SK-N-SH (cell line): Measurements from ENCODE around the gene NCAM2. TPM values are rescaled to one million over a fixed set of nuclear protein-coding genes. Genes with fewer than 3 reads are reported as not detected.

ENCODE experiments used
- CTCF ChIA-PET: fragments of 300-600, 350-600 bp; formaldehyde crosslinking; extraction: SDS; loops from one replicate; lab custom pipeline; 2021; lab: Yijun Ruan, JAX
- POLR2A ChIA-PET: fragments of 350-600 bp; sonication (Branson Sonifier 250); formaldehyde crosslinking; extraction: SDS; loops from one replicate; lab custom pipeline; 2020; ENCODE audit warnings: antibody characterized with exemption, inconsistent platforms; lab: Yijun Ruan, JAX
- DNase-seq: peaks from one replicate; pipeline ENCODE4 v3.0.0; 2012
- H2AFZ ChIP-seq: fragments of 200-600 bp; sonication (generic); 2 replicates; pipeline ENCODE4 v1.8.1; 2016; ENCODE audit warnings: antibody characterized with exemption, mild to moderate bottlenecking, low read depth
- H3F3A ChIP-seq: fragments of 200-600 bp; sonication (generic); replicated peaks from 2 replicates; pipeline ENCODE3; 2016; ENCODE audit warnings: antibody characterized with exemption, mild to moderate bottlenecking; ENCODE audit not compliant: insufficient read depth
- H3K27ac ChIP-seq, 2 experiments: fragments of 200-500 bp in 1 of 2; fragments of 200-600 bp in 1 of 2; sonication (Bioruptor generic) in 1 of 2; sonication (generic), shearing (Covaris generic) in 1 of 2; 2 replicates each; pipeline versions ENCODE4 v1.5.1 to v1.6.1; 2014 to 2016; ENCODE audit warnings: low read depth in 2 of 2, inconsistent platforms in 1 of 2, low read length in 1 of 2, mild to moderate bottlenecking in 1 of 2, mixed read lengths in 1 of 2
- H3K27me3 ChIP-seq: fragments of 200-600 bp; sonication (generic), shearing (Covaris generic); 2 replicates; pipeline ENCODE4 v1.6.1; 2016; ENCODE audit warnings: mixed run types; ENCODE audit not compliant: insufficient read depth
- H3K36me3 ChIP-seq, 2 experiments: fragments of 200-500 bp in 1 of 2; fragments of 200-600 bp in 1 of 2; sonication (Bioruptor generic) in 1 of 2; sonication (generic) in 1 of 2; replicated peaks in 1 of 2; 2 replicates each; pipeline versions ENCODE3 to v1.5.1; 2014 to 2016; ENCODE audit warnings: low read length in 1 of 2, mild to moderate bottlenecking in 1 of 2; ENCODE audit not compliant: insufficient read depth in 2 of 2, control insufficient read depth in 1 of 2
- H3K4me1 ChIP-seq, 2 experiments: fragments of 200-500 bp in 1 of 2; fragments of 200-600 bp in 1 of 2; sonication (Bioruptor generic) in 1 of 2; sonication (generic), shearing (Covaris generic) in 1 of 2; 2 replicates each; pipeline versions ENCODE4 v1.5.1 to v1.6.1; 2014 to 2016; ENCODE audit warnings: low read depth in 1 of 2, low read length in 1 of 2, mixed run types in 1 of 2; ENCODE audit not compliant: insufficient read depth in 2 of 2, control insufficient read depth in 1 of 2
- H3K4me2 ChIP-seq: fragments of 200-600 bp; sonication (generic), shearing (Covaris generic); 2 replicates; pipeline ENCODE4 v1.6.1; 2017; ENCODE audit warnings: mixed run types
- H3K4me3 ChIP-seq, 2 experiments: fragments of 200-500 bp in 1 of 2; fragments of 200-600 bp in 1 of 2; sonication (Bioruptor generic) in 1 of 2; sonication (generic), shearing (Covaris generic) in 1 of 2; 2 replicates each; pipeline versions ENCODE4 v1.5.1 to v1.8.1; 2014 to 2016; ENCODE audit warnings: low read depth in 2 of 2, inconsistent platforms in 1 of 2, low read length in 1 of 2, mild to moderate bottlenecking in 1 of 2, mixed read lengths in 1 of 2, moderate library complexity in 1 of 2
- H3K79me2 ChIP-seq: fragments of 200-600 bp; sonication (generic); 2 replicates; pipeline ENCODE4 v1.8.1; 2017; ENCODE audit warnings: mild to moderate bottlenecking; ENCODE audit not compliant: insufficient read depth
- H3K9ac ChIP-seq: fragments of 200-600 bp; sonication (generic); 2 replicates; pipeline ENCODE4 v1.6.1; 2017; ENCODE audit warnings: mixed run types
- H3K9me2 ChIP-seq: fragments of 200-600 bp; sonication (generic); 2 replicates; pipeline ENCODE4 v1.6.1; 2017; ENCODE audit warnings: mixed run types
- H3K9me3 ChIP-seq: fragments of 200-600 bp; sonication (generic); 2 replicates; pipeline ENCODE4 v1.6.1; 2017; ENCODE audit warnings: mixed run types, mild to moderate bottlenecking, moderate library complexity
- H4K20me1 ChIP-seq: fragments of 200-600 bp; sonication (generic); 2 replicates; pipeline ENCODE4 v1.6.1; 2017; ENCODE audit warnings: mild to moderate bottlenecking, mixed run types; ENCODE audit not compliant: insufficient read depth
- CTCF ChIP-seq: fragments of 200-600 bp; sonication (generic); IDR thresholded peaks from 2 replicates; pipeline ENCODE4 v1.6.1; 2017; ENCODE audit warnings: antibody characterized with exemption, mild to moderate bottlenecking, moderate library complexity
- ELF1 ChIP-seq: IDR thresholded peaks from 2 replicates; pipeline ENCODE4 v1.4.0; 2012
- EP300 ChIP-seq, 2 experiments: IDR thresholded peaks; 2 replicates each; pipeline versions ENCODE4 v1.4.0 to v1.6.1; 2012; ENCODE audit warnings: borderline replicate concordance in 1 of 2, low read depth in 1 of 2, low read length in 1 of 2
- EZH2phosphoT487 ChIP-seq: fragments of 200-600 bp; sonication (generic); IDR thresholded peaks from 2 replicates; pipeline ENCODE4 v1.6.1; 2017; ENCODE audit warnings: low read depth, mixed run types, mild to moderate bottlenecking, antibody characterized with exemption, moderate library complexity, borderline replicate concordance
- GATA2 ChIP-seq: sonication (generic); formaldehyde crosslinking; IDR thresholded peaks from 2 replicates; pipeline ENCODE4 v1.5.0; 2020; ENCODE audit warnings: mild to moderate bottlenecking, missing genetic modification reagents
- IRF3 ChIP-seq: fragments of 150-350 bp; IDR thresholded peaks from 2 replicates; pipeline ENCODE4 v1.6.1; 2016; ENCODE audit warnings: mild to moderate bottlenecking, low read depth, low read length
- JUND ChIP-seq: IDR thresholded peaks from 2 replicates; pipeline ENCODE4 v1.4.0; 2012
- MAX ChIP-seq: IDR thresholded peaks from 2 replicates; pipeline ENCODE4 v1.4.0; 2012; ENCODE audit warnings: low read depth
- MXI1 ChIP-seq: IDR thresholded peaks from 2 replicates; pipeline ENCODE4 v1.6.1; 2012; ENCODE audit warnings: mild to moderate bottlenecking, low read depth, low read length, improper control_type of control experiment
- NFIC ChIP-seq: IDR thresholded peaks from 2 replicates; pipeline ENCODE4 v1.4.0; 2012; ENCODE audit warnings: borderline replicate concordance
- PBX3 ChIP-seq: IDR thresholded peaks from 2 replicates; pipeline ENCODE4; 2012
- POLR2AphosphoS5 ChIP-seq: IDR thresholded peaks from 2 replicates; pipeline ENCODE4 v1.6.1; 2012; ENCODE audit warnings: low read depth, low read length
- RAD21 ChIP-seq: IDR thresholded peaks from 2 replicates; pipeline ENCODE4 v1.6.1; 2012; ENCODE audit warnings: mild to moderate bottlenecking, low read length
- SIN3A ChIP-seq: IDR thresholded peaks from 2 replicates; pipeline ENCODE4 v1.6.1; 2012; ENCODE audit warnings: low read depth, mild to moderate bottlenecking, low read length, moderate library complexity, borderline replicate concordance
- SMC3 ChIP-seq: IDR thresholded peaks from 2 replicates; pipeline ENCODE4 v1.6.1; 2012; ENCODE audit warnings: low read depth, low read length, improper control_type of control experiment
- TCF12 ChIP-seq: IDR thresholded peaks from 2 replicates; pipeline ENCODE4 v1.4.0; 2012
- USF2 ChIP-seq: fragments of 150-350 bp; IDR thresholded peaks from 2 replicates; pipeline ENCODE4 v1.6.1; 2017; ENCODE audit warnings: antibody characterized with exemption, low read length, low read depth, borderline replicate concordance
- ZBTB33 ChIP-seq: IDR thresholded peaks from 2 replicates; pipeline ENCODE4 v1.4.0; 2012; ENCODE audit warnings: low read depth, borderline replicate concordance
- WGBS: methylation state at CpG from one replicate; pipeline ENCODE4 v1.1.6; 2017; ENCODE audit warnings: low lambda C conversion rate; 5-methylcytosine and 5-hydroxymethylcytosine counted together
- polyA plus RNA-seq, 3 experiments: library from polyadenylated mRNA; depleted of rRNA; stranded (reverse); fragments of >200 nt; gene quantifications; 2 replicates each; pipeline ENCODE4 v1.2.3, GENCODE V29; 2012

Gene NCAM2
- polyA plus RNA-seq, 1 of the 3 experiments (the other 2 are of a cell fraction) = 2.1 TPM

- CTCF ChIA-PET = no interaction called here
- Histone ChIP-seq H3F3A (no peaks in the 10 kb centered on the region), H3K4me1 (no peaks in the 10 kb centered on the region; a peak in 1 of 4 replicates), H3K27me3 (no peaks in the 10 kb centered on the region), H4K20me1 (no peaks in the 10 kb centered on the region), H3K79me2 (no peaks in the 10 kb centered on the region), H3K4me3 (no peak overlapping the region), H3K9me2 (no peaks in the 10 kb centered on the region), H3K9me3 (no peaks in the 10 kb centered on the region)
- WGBS = 51% methylated on average over 3 of the region's 3 CpGs
- POLR2A ChIA-PET = no interaction called here
- TF ChIP-seq EP300 (IDR thresholded peaks at IDR 0.05; ENCODE audit: borderline replicate concordance in 1 of 2, low read depth in 1 of 2, low read length in 1 of 2) = no peak
- no peak for TF ChIP-seq IRF3
- TF ChIP-seq ZBTB33 = no peak
- no peak for TF ChIP-seq GATA2
- no peak for TF ChIP-seq PBX3
- no peak for TF ChIP-seq NFIC
- TF ChIP-seq SMC3 = no peak
- TF ChIP-seq RAD21 = no peak
- TF ChIP-seq MXI1 = no peak
- TF ChIP-seq, all 33 proteins: peak for 0
- DNase-seq = no peak
- Histone ChIP-seq H3K27ac (no peak overlapping the region), H3K36me3 (no peaks in the 10 kb centered on the region), H3K4me2 (no peak overlapping the region), H3K9ac (no peak overlapping the region), H2AFZ (no peak overlapping the region)
Measured at GRCh38 chr21:21085206-21085605, 87.0 kb downstream of the NCAM2 start.

- H3K4me2 ChIP-seq = no peak overlapping the region
- no peaks in the 10 kb centered on the region for H3F3A ChIP-seq
- no peaks in the 10 kb centered on the region for H3K79me2 ChIP-seq
- no peak for DNase-seq
- no peaks in the 10 kb centered on the region for H3K4me1 ChIP-seq
- H3K4me3 ChIP-seq = no peak overlapping the region
- 74% methylated on average over 5 of the region's 5 CpGs for whole genome bisulfite sequencing
- no peak overlapping the region for H3K9ac ChIP-seq
- H2AFZ ChIP-seq = no peak overlapping the region
- CTCF ChIA-PET = interaction anchor here (1.1 kb wide), 1 partner anchor 97 kb away, joined by 3 read pairs; no protein-coding TSS in a partner anchor
- no peak overlapping the region for H3K27ac ChIP-seq
- H3K27me3 ChIP-seq = no peaks in the 10 kb centered on the region
- no peaks in the 10 kb centered on the region for H3K9me2 ChIP-seq
- POLR2A ChIA-PET = no interaction called here
- H3K9me3 ChIP-seq = no peaks in the 10 kb centered on the region
- no peaks in the 10 kb centered on the region for H3K36me3 ChIP-seq
- no peaks in the 10 kb centered on the region for H4K20me1 ChIP-seq
- TF ChIP-seq RAD21 = no peak
- no peak for TF ChIP-seq ZBTB33
- TF ChIP-seq TCF12 = no peak
- TF ChIP-seq POLR2AphosphoS5 = no peak
- TF ChIP-seq EZH2phosphoT487 = no peak
- TF ChIP-seq CTCF = no peak
- no peak for TF ChIP-seq JUND
- no peak for TF ChIP-seq SMC3
- TF ChIP-seq ELF1 = no peak
- no peak for TF ChIP-seq USF2
- TF ChIP-seq SIN3A = no peak
- TF ChIP-seq MAX = no peak
Measured at GRCh38 chr21:21096956-21097355, 98.7 kb downstream of the NCAM2 start.
